ENCODE data around the gene GPR62. TPM values are rescaled to one million over a fixed set of nuclear protein-coding genes. Genes with fewer than 3 reads are reported as not detected.

GPR62 gene
- total and polyA plus RNA-seq, 9 of the 15 experiments (the other 6 are each of a cell fraction or from before 2014, with no cell fraction given) = not detected

- TF ChIP-seq CTCF (IDR thresholded peaks at IDR 0.05 in 2 of 3, conservative IDR thresholded peaks at IDR 0.05 in 1 of 3; ENCODE audit: insufficient read depth in 2 of 3, low read depth in 1 of 3, low read length in 3 of 3) (peak; percentile 90 to 99 (median 96)), TFAP4 (CRISPR knock-in tag; IDR thresholded peaks at IDR 0.05; ENCODE audit: borderline replicate concordance) (peak; percentile 69; the same call in 1 of the 2 replicates), ZBTB33 (CRISPR knock-in tag; IDR thresholded peaks at IDR 0.05) (peak; percentile 28; the same call in 1 of the 2 replicates), REST (IDR thresholded peaks at IDR 0.05; ENCODE audit: borderline replicate concordance) (peak; percentile 75), REST (CRISPR knock-in tag; IDR thresholded peaks at IDR 0.05; ENCODE audit: low read depth) (no peak), STAG1 (CRISPR knock-in tag; IDR thresholded peaks at IDR 0.05; ENCODE audit: borderline replicate concordance) (peak; percentile 78; the same call in 1 of the 2 replicates), TBP (optimal IDR thresholded peaks at IDR 0.05; ENCODE audit: low read depth, low read length) (no peak), ESRRA (IDR thresholded peaks at IDR 0.05; ENCODE audit: borderline replicate concordance, low read depth) (no peak), SMAD2 (IDR thresholded peaks at IDR 0.05; ENCODE audit: low read depth, low read length) (no peak)
Measured at GRCh38 chr3:52001443-52001974, 46.3 kb downstream of the GPR62 start (continued).

All from K562 (cell line).